NCI-H510A treated with DMSO at 0.1 percent for 48 hours (cell line): ENCODE measurements around the gene MMP7.

ENCODE experiments used
- DNase-seq: peaks from one replicate; lab custom pipeline; 2025; lab: John Stamatoyannopoulos, UW

Gene MMP7

DNA sequence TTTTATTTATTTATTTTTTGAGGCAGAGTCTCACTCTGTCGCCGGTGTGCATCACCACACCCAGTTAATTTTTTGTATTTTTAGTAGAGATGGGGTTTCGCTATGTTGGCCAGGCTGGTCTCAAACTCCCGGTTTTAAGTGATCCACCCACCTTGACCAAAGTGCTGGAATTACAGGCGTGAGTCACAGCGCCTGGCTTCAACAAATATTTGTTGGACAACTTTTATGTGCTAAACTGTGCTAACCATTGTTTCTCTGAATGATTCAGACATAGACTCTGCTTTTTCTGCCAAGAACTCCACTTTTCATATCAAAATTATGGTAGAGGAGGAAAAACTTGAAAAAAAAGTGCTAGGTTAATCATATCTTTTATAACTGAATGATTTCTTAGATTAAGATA is 36.3 kb downstream of the MMP7 start:
- DNase-seq, result no peak

DNA sequence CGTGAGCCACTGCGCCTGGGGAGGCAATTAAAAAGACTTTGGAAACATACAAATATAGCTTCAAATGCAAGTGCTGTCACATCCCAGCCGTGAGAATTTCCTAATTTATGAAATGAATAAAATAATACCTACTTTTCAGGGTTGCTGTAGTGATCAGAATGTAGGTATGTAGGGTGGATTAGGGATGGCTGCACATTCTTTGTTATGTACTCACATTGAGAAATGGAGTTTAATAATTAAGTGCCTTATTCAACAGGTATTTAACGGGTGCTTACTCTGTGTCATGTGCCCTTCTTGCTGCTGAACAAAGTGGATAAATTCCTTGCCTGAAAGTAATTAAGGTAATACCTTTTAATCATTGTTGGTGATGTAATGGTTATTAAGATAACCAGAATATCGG is 37.0 kb downstream of the MMP7 start:
- no peak for DNase-seq

DNA sequence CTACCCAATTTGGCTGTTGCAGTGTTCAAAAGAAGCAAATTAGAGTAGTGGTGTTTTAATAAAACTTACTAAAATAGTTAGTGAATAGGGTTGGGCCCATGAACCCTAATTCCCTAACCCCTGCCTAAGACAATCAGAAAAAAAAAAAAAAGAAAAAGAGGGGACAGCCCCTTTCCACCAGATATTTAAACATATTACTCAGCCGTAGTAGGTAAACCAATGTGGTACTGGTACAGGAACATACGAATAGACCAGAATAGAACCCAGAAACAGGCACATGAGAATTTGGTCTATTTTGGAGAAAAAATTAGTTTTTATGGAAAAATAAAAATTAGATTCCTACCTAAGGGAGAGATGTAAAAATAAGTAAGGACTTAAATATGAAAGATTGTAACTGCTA is 38.6 kb downstream of the MMP7 start:
- DNase-seq, result no peak

DNA sequence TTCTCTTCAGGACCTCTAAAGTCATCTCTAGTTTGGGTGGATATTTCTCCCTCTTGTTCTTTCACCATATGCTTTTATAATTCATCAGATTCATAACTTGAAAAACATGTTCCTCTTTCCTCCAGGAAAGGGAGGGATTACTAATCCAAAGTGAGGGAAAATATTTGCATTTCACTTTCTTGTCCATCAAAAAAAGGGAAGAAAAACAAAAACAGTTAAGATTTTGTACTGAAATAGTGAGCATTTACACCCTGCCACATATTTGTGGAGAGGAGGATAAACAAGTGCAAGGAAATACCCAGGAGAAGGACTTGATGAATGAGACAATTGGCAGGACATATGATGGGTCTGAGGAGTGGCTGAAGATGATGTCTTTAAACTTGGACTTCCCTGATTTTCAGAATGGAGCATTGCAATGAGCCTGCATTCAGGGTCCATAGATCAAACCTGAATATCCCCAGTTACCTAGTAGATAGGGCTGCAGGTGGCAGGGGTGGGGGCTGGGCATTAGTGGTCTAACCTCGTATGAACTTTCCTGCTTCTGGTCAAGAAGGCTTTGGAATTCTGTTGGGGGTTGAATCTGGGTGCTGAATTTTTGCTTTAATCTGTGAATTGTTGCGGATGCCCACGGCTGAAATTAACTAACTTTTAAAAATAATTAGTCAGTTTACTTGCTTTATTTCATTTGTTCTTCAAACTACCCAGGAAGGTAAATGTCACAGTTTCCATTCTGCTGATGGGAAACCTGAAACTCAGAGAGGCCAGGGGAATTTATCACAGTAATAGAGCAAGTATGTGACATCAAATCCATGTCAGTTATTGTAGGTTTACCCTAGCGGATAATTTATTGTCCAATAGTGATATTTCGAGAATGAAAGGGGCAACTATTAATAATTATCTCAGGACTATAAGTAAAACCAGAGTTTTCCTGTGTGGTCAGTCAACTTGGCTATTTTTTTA is 41.1 kb downstream of the MMP7 start:
- DNase-seq, result no peak

DNA sequence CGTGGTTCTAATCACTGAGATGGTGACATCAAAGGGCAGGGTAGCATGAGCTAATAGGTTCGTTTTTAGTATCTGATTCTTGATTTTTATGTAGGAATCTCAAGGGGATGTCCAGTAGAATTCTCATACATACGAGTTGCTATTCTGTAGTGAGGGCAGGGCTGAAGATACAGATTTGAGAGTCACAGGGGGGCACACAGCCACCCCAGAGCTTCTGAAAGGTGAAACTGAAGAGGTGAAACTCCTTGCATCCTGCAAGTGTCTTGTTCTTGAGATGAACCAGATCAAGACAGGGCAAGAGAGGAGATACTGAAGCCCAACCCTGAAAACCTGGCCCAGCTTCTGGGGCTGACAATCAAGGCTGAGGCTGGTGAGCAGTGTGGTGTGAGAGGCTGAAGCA is 42.3 kb downstream of the MMP7 start:
- DNase-seq, result no peak

DNA sequence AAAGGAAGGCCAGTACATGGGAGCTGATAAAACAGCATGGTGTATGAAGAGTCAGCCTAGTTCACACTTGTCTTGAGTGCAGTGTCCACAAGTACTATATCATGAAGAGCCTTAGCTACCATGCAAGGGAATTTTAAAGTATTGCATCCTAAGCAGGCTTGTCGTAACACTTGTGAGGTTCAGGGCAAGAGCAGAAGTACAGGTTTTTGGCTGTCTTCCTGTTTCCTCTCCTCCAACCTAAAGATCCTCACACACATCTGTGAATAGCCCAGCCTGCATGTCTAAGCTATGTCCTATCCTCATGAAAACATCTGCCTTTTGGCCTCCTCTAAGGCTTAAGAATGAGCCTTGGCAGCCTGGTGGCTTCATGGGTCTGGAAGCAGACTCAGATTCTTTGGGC is 43.3 kb downstream of the MMP7 start:
- DNase-seq, result no peak

DNA sequence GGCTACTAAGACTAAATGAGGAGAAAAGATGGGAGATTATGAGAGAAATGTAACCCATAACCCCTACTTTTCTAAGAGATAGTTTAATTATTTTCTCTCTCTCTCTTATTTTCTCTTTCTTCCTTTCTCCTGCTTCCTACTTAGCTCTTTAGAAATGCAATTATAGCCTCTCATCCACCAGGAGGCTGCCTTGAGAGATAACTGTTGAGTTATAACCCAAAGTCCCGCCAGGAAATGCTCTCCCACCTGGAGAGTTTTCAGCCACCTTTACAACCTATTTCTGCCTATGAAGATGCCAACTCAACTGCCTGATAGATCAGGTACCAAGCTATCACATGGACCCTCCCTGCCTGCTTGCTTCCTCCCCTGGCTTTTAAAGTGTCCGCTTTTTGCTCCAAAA is 44.0 kb downstream of the MMP7 start:
- DNase-seq, result no peak

DNA sequence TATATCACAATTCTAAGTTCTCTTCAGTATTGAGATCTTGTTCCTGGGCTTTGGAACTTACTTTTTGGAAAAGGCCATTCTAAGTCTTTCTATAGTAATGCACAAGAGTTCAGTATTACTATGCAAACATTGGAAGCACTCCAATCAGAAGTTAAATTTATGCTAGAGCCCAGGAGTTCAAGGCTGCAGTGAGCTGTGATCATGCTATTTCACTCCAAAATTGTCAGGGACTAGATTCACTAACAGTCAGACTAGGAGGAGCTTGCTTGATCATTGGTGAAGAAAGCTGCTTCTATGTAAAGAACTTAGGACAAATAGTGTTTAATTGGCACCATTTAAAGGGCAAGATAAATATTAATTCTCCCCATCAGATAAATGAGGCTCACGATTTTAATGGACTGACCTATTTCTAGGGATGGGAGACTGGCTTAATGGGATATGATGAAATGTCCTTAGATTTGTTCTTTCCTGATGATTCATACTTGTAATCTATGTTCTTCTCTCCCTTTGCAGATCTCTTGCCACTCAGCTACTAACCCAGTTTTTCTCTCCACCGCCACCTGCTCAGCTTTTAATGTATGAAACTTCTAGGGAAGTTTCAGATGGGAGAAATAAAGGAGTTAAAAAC is 45.3 kb downstream of the MMP7 start:
- DNase-seq, result no peak

DNA sequence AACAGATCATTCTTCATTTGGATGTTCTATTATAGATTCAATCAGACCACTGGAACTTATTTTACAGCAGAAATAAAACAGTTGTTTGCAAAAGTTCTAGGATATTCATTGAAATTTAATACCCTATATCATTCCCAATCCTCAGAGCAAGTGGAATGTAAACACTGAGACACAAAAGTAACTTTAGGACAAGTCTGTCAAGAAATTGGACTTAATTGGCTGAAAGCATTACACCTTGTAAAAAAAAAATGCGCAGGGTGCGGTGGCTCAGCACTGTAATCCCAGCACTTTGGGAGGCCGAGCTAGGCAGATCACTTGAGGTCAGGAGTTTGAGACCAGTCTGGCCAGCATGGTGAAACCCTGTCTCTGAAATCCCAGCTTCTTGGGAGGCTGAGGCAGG is 48.1 kb downstream of the MMP7 start:
- DNase-seq, result no peak

DNA sequence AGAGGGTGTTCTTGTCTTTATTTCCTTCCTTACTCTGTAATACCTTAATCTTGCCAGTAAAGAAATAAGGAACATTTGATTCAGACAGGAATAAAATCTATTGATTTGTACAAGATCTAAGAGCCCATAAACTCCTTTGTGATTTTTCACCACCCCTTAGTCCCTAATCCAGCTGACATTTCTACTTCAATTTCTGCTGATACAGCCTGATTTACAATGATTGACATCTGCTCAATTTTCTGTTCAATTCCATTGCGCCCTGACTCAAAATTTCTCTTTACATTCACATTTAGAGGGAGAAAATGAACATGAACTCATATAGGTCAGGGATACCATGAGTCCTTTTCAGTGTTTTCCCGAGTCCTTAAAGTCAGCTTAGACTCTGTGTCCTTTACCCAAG is 50.8 kb downstream of the MMP7 start:
- DNase-seq, result no peak

DNA sequence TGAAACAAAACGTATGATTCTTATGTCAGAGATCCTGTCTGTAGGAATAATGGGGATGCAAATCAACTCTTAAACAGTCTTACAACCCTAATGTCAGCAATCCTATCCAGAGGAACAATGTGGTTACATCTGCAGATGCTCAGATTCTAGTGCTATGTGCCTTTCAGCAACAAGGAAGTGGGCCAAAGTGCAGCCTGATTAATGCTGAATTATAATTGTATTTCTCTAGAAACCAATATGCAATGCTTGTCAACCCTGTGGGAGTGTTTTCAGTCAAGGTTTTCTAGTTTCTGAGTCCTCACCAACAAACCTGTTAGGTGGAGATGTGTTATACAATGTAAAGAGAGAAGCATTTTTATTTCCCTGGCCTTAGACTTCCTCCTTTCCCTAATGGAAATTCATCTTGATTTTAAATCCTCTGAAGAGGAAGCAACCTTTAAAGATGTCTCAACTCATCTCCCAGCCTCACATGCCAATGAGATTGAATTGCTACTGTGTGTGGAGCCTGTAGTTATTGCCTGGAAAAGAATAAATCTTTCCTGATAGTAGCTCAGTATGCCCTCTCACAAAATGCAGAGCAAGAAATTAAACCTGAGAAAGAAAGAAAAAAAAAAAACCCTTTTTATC is 51.8 kb downstream of the MMP7 start:
- DNase-seq, result no peak

DNA sequence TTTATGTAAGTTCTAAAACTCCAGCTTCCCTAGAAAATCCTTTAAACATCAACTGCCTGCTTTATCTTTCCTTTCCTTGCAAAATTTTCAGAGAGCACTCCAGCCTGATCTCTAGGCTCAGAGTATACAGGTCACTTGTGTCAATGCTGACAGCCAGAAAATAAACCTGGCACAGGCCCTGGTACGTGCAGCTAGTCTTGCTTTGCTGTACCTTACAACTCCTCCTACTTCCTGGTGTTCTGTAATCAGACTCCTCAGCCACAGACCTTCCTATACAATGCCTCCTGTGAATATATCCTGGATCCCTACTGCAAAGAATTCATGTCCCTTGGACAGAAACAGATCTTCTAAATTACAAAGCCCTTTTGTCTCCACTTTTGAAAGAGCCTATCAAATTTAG is 53.7 kb downstream of the MMP7 start:
- peak; percentile 71 for DNase-seq

DNA sequence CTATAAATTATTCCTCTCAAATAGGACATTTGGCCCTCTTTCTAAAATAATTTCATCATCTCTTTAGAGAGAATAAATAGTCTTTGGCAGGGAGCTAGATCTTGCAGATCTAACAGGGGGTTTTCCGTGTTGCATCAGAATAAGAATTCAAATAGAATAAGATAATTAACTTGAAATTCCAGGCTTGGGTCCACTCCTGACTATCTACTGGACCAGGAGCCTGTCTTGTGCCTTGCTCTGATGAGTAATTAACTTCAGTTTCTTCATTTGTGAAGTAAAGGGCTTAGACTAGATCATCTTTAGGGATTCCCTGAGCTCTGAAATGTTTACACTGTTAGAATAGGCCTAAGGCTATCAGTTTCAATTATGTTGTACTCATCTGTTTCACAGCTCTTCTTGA is 54.5 kb downstream of the MMP7 start:
- no peak for DNase-seq

DNA sequence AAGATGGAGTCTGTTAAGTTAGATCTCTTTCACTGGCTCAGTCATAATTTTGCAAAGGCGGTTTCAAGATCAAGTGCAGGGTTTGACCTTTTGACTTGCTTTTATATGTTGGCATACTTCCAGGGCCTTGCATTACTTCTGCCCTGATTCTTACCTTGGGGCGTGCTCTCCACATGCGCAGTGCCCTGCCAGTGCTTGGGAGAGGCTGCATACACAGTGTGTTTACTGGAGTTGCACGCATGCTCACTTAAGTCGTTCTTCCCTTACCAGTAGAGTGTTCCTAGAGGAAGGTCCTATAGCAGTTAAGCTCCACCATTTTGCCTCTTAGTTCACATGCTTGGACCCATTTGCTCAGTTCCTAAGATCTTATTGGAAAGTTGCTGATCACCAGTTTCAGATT is 57.0 kb downstream of the MMP7 start:
- no peak for DNase-seq

DNA sequence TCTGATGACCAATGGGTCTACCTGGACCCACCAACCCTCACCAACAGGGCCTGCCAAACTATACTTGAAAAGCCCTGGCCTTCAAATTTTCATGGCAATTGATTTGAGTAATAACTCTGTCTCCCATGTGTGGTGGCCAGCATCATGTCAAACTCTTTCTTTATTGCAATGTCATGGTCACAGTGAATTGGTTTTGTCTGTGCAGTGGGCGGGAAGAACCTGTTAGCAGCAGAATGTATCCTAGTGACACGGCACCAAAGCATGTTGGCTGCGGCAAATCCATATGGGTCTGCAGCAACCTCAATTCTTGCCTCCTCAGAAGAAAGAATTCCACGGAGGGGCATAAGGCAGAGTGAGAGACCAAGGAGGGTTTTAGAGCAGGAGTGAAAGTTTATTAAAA is 58.4 kb downstream of the MMP7 start:
- DNase-seq, result no peak

DNA sequence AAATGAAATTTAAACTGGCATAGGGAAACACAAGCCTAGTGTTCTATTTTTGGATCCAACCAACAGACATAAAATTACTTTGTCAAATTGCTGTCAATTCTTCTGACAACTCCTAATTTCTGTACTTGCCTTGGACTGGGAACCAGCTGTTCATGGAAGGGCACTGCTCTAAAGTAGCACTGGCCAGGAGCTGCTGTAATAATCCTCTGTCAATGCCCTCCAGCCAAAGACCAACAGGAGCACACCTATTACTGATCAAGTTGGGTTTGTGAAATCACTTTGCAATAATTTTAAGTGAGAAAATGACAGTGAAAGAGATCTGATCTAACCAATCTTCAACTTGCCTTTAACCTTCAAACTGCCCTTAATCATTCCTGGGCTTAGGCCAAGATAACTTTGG is 59.1 kb downstream of the MMP7 start:
- no peak for DNase-seq
